GM21381 (cell line): ENCODE measurements around the gene RRP9.
"Not testable (repeated sequence)": the region's sequence is repeated elsewhere in the genome, so short reads cannot be mapped to it uniquely, and the experiment has no call there.

Experiments
- ATAC-seq: cut with Tn5 transposase; IDR thresholded peaks from one replicate; pipeline ENCODE4 v1.9.1; 2021; ENCODE audit warnings: mild to moderate bottlenecking, moderate library complexity; ENCODE audit not compliant: unreplicated experiment

RRP9 gene, protein sequence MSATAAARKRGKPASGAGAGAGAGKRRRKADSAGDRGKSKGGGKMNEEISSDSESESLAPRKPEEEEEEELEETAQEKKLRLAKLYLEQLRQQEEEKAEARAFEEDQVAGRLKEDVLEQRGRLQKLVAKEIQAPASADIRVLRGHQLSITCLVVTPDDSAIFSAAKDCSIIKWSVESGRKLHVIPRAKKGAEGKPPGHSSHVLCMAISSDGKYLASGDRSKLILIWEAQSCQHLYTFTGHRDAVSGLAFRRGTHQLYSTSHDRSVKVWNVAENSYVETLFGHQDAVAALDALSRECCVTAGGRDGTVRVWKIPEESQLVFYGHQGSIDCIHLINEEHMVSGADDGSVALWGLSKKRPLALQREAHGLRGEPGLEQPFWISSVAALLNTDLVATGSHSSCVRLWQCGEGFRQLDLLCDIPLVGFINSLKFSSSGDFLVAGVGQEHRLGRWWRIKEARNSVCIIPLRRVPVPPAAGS

GRCh38 chr3:51941798-51942602, at the start of gene RRP9, which contains the start of gene PARP3:
Gene RRP9, minus strand, starts transcription at chr3:51941904. Its CDS starts 37 bp downstream, at chr3:51941867.
Gene PARP3, plus strand, starts transcription at chr3:51942363. Its CDS starts 993 bp downstream, at chr3:51943356.
- peak; percentile 91 for ATAC-seq

GRCh38 chr3:51990501-51990971, 48.8 kb upstream of the RRP9 start:
- not testable (repeated sequence) for ATAC-seq

DNA sequence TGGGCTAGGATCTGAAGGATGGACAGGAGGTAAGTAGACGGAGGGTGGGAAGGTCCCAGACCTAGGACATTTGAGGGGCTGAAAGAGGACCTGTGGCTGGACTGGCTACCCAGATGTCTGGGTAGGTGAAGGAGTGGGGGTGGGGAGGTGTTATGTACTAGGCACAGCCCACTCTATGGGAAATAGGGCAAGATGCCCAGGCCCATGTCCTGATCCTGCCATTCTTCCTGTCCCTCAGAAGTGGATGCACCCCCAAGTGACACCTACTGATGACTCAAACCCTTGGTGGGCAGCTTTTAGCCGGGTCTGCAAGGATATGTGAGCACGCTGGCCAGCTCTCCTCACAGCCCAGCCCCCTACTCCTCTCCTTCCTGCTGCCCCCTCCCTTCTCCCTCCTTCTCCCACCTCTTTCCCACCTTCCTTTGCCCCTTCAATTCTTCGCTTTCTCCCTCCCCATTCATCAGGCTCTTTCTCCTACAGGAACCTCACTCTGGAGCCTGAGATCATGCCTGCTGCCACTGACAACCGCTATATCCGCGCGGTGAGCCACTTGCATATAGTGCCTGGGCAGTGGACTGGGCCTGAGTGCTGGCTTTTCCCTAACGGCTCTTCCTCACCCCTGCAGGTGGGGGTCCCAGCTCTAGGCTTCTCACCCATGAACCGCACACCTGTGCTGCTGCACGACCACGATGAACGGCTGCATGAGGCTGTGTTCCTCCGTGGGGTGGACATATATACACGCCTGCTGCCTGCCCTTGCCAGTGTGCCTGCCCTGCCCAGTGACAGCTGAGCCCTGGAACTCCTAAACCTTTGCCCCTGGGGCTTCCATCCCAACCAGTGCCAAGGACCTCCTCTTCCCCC, 46.8 kb upstream of the RRP9 start:
- ATAC-seq = no peak

DNA sequence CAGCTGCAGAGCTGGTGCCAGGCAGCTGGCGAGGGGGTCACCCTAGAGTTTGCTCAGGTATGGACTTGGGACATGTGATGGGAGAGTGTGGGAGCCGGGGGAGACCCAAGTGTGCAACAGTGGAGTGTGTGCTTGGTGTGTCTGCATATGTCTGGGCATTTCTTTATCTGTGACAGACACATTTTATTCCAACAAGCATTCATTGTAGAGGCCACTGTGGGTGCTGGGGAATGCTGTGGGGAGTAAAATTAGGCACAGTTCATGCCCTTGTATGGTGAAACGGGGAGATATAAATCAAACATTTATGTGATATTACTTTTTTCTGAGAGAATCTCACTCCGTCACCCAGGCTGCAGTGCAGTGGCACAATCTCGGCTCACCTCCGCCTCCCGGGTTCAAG, 45.9 kb upstream of the RRP9 start:
- ATAC-seq = no peak

GRCh38 chr3:51986010-51986947, 44.6 kb upstream of the RRP9 start:
- ATAC-seq = no peak

GRCh38 chr3:51985063-51985462, 43.4 kb upstream of the RRP9 start:
- no peak for ATAC-seq

GRCh38 chr3:51984269-51984647, 42.6 kb upstream of the RRP9 start:
- no peak for ATAC-seq

DNA sequence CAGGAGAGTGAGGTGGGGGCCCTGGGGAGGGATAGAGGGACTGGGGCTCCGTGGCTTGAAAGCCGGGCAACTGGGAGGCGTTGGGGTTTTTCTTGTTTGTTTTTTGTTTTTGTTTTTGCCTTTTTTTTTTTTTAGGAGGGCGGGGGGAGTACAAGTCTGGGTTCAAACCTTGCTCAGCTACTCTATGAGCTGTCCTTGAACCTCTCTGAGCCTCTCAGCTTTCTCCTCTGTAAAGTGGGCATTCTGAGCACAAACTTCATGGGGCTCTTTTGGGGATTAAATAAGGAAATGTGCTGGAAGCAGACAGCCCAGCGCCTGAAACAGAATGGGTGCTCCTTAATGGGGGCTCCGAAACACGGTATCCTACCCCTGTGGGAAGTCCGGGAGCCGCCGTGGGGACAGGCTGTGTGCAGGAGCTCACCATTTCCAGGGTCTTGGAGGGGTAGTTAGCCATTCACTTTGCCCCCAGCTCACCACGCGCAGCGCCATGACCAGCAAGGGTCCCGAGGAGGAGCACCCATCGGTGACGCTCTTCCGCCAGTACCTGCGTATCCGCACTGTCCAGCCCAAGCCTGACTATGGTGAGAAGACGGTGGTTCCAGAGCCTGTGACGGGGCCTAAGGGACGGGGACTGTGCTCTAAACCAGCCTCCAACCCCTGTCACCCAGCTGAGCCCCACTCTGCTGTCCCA, 42.0 kb upstream of the RRP9 start:
- ATAC-seq = no peak

- ATAC-seq = peak; percentile 68
Observed at GRCh38 chr3:51982838-51983577, 41.3 kb upstream of the RRP9 start, which contains the start of gene ACY1. Gene ACY1, plus strand, starts transcription at chr3:51983535. Its CDS starts 530 bp downstream, at chr3:51984065.

DNA sequence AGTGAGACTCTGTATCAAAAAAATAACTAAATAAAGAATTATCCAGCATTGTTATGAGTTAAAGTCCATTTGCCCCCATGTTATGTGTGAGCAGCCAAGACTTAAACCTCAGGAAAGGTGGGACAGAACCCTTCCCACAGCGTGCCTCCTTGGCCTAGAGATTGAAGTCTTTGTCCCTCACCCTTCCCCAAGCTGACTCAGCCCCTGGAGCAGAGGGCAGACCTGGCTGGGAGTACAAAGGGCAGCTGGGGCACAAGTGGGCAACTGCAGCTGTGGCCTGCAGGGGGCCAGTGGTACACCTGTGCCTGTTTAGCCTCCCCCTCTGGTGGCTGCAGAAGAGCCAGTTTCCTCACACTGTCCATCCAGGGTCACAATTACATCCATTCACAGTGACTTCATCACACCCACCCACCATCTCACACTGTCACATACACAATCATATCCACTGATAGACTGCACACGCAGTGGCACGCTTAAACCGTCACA, 40.7 kb upstream of the RRP9 start:
- ATAC-seq = peak; percentile 57

- no peak for ATAC-seq
Observed at GRCh38 chr3:51980253-51980652, 38.5 kb upstream of the RRP9 start.

DNA sequence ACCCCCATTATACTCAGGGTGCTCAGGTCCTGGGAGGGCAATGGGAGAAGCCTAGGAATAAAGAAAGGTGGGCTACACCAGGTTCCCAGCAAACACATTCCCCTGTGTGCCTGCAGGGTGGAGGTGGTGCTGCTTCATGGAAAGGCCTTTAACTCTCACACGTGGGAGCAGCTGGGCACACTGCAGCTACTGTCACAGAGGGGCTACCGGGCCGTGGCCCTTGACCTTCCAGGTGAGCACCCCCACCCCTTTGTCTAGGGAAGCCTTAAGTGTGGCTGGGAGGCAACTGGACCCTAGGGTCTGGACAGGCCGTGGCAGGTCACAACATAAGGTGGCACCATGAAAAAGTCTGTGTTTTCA, 36.4 kb upstream of the RRP9 start:
- ATAC-seq = no peak

DNA sequence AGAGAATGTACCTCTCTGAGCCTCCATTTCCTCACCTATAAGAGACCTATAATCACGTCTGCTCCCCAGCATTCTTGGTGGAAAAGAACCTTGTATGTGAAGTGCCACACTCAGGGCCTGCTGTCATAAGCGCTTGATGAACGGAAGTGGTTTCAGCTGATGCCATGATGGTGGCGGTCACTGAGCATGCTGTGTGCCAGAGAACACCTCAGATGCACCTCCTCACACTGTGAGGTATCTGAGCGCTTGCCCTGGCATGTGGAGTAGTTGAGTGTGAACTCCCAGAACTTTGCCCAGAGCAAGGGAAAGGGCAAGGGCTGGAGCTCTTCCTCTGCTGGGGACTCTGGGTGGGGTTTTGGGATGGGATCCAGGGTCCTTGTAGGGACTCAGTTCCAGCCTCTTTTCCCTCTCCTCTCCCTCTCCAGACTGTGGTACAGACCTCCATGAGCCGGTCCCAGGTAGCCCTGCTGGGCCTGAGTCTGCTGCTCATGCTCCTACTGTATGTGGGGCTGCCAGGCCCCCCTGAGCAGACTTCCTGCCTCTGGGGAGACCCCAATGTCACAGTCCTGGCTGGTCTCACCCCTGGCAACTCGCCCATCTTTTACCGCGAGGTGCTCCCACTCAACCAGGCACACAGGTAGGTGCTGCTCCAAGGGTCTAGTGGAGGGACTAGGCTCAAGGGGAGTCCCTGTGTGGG, 35.9 kb upstream of the RRP9 start:
- ATAC-seq = no peak

DNA sequence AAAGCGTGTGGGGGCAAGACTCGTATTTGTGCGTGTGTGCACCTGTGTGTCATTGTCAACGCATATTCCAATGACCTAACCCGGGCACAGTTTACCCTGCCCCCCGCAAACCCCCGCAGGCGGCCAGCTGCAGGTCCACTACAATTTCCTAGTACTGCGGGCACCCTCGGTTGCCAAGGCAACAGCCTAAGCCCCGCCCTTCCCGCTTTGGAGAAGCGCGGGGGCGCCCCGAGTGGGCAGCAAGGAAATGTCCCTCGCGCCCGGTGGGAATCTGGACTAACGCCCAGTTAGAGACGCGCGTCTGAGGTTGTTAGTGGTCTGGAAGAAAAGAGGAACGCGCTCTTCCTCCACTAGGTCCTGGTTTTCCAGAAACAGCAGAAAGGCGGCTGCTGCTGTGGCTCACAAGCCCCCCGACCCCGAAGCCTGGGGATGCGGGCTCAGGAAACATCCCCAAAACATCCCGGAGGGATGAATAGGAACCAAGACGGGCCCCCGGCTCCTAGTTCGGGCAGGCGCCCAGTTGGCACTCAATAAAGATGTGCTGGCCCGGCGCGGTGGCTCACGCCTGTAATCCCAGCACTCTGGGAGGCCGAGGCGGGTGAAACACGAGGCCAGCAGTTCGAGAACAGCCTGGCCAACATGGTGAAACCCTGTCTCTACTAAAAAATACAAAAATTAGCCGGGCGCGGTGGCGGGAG, 34.3 kb upstream of the RRP9 start:
- ATAC-seq = no peak

- no peak for ATAC-seq
Observed at GRCh38 chr3:51974963-51975851, 33.5 kb upstream of the RRP9 start, which contains the start of gene ABHD14A. Gene ABHD14A, plus strand, starts transcription at chr3:51975064. Its CDS starts 72 bp downstream, at chr3:51975136.
